Measurements from ENCODE around the gene C1orf167.

- no peak for TF ChIP-seq EZH2 (IDR thresholded peaks at IDR 0.05; ENCODE audit: low read depth, unreplicated experiment)
- peak; percentile 80 to 95 for TF ChIP-seq CTCF (conservative IDR thresholded peaks at IDR 0.05; ENCODE audit: low read depth in 2 of 2)
- TF ChIP-seq STAT1 (IDR thresholded peaks at IDR 0.05; ENCODE audit: unreplicated experiment) = no peak
Measured at GRCh38 chr1:11784993-11785769, 23.2 kb downstream of the C1orf167 start.
